Measurements from ENCODE around the gene SLC25A12. TPM values are rescaled to one million over a fixed set of nuclear protein-coding genes. Genes with fewer than 3 reads are reported as not detected.

The SLC25A12 gene
- 30.4 TPM for total RNA-seq (ENCODE audit: unreplicated experiment)
- long read RNA-seq, partial matches to known transcripts: 1 of 4 reads
- long read RNA-seq, other reads (novel, unspliced or antisense): 0 of 4 reads

GRCh38 chr2:171893824-171894611 lies at the start of gene SLC25A12:
TSS of gene SLC25A12 (minus strand) at chr2:171894244. CDS start at chr2:171894214, 30 bp downstream.
- peaks cover 14% of the 10 kb centered on the region for H3K9me3 Mint-ChIP-seq (ENCODE audit: unreplicated experiment)
- H3K36me3 Mint-ChIP-seq (ENCODE audit: unreplicated experiment): no peaks in the 10 kb centered on the region
- TF ChIP-seq CTCF (IDR thresholded peaks at IDR 0.05; ENCODE audit: partially characterized antibody, unreplicated experiment): no peak
- H3K27me3 Mint-ChIP-seq (ENCODE audit: unreplicated experiment): peaks cover 7% of the 10 kb centered on the region
- DNase-seq: peak; percentile 81
- peak within 1 kb of the TSS; percentile 100 for H3K4me3 Mint-ChIP-seq (ENCODE audit: unreplicated experiment)
- H3K27ac Mint-ChIP-seq (ENCODE audit: unreplicated experiment): peak within 1 kb of the TSS; percentile 97
- peaks cover 10% of the 10 kb centered on the region for H3K4me1 Mint-ChIP-seq (ENCODE audit: low read depth, unreplicated experiment)

GRCh38 chr2:171941316-171941699 lies 47.3 kb upstream of the SLC25A12 start:
- Mint-ChIP-seq H3K9me3 (ENCODE audit: unreplicated experiment) (peaks cover 4% of the 10 kb centered on the region), H3K27ac (ENCODE audit: unreplicated experiment) (no peak overlapping the region), H3K4me3 (ENCODE audit: unreplicated experiment) (no peak overlapping the region), H3K4me1 (ENCODE audit: low read depth, unreplicated experiment) (no peaks in the 10 kb centered on the region), H3K36me3 (ENCODE audit: unreplicated experiment) (peaks cover 9% of the 10 kb centered on the region), H3K27me3 (ENCODE audit: unreplicated experiment) (no peaks in the 10 kb centered on the region)
- no peak for TF ChIP-seq CTCF (IDR thresholded peaks at IDR 0.05; ENCODE audit: partially characterized antibody, unreplicated experiment)
- no peak for DNase-seq

- peaks cover 4% of the 10 kb centered on the region for H3K9me3 Mint-ChIP-seq (ENCODE audit: unreplicated experiment)
- TF ChIP-seq CTCF (IDR thresholded peaks at IDR 0.05; ENCODE audit: partially characterized antibody, unreplicated experiment): no peak
- no peak overlapping the region for H3K27ac Mint-ChIP-seq (ENCODE audit: unreplicated experiment)
- no peak overlapping the region for H3K4me3 Mint-ChIP-seq (ENCODE audit: unreplicated experiment)
- H3K4me1 Mint-ChIP-seq (ENCODE audit: low read depth, unreplicated experiment): no peaks in the 10 kb centered on the region
- H3K36me3 Mint-ChIP-seq (ENCODE audit: unreplicated experiment): peaks cover 9% of the 10 kb centered on the region
- no peak for DNase-seq
- no peaks in the 10 kb centered on the region for H3K27me3 Mint-ChIP-seq (ENCODE audit: unreplicated experiment)
Measured at GRCh38 chr2:171939743-171940071, 45.7 kb upstream of the SLC25A12 start.

GRCh38 chr2:171939058-171939742 lies 45.2 kb upstream of the SLC25A12 start:
- no peak for TF ChIP-seq CTCF (IDR thresholded peaks at IDR 0.05; ENCODE audit: partially characterized antibody, unreplicated experiment)
- H3K4me3 Mint-ChIP-seq (ENCODE audit: unreplicated experiment): no peak overlapping the region
- H3K27ac Mint-ChIP-seq (ENCODE audit: unreplicated experiment): no peak overlapping the region
- peaks cover 4% of the 10 kb centered on the region for H3K9me3 Mint-ChIP-seq (ENCODE audit: unreplicated experiment)
- H3K27me3 Mint-ChIP-seq (ENCODE audit: unreplicated experiment): no peaks in the 10 kb centered on the region
- DNase-seq: no peak
- peaks cover 9% of the 10 kb centered on the region for H3K36me3 Mint-ChIP-seq (ENCODE audit: unreplicated experiment)
- no peaks in the 10 kb centered on the region for H3K4me1 Mint-ChIP-seq (ENCODE audit: low read depth, unreplicated experiment)

GRCh38 chr2:171930385-171930784 lies 36.3 kb upstream of the SLC25A12 start:
- Mint-ChIP-seq H3K36me3 (ENCODE audit: unreplicated experiment) (no peaks in the 10 kb centered on the region), H3K4me1 (ENCODE audit: low read depth, unreplicated experiment) (no peaks in the 10 kb centered on the region), H3K27ac (ENCODE audit: unreplicated experiment) (no peak overlapping the region), H3K9me3 (ENCODE audit: unreplicated experiment) (no peaks in the 10 kb centered on the region), H3K27me3 (ENCODE audit: unreplicated experiment) (no peaks in the 10 kb centered on the region), H3K4me3 (ENCODE audit: unreplicated experiment) (no peak overlapping the region)
- no peak for DNase-seq
- TF ChIP-seq CTCF (IDR thresholded peaks at IDR 0.05; ENCODE audit: partially characterized antibody, unreplicated experiment): no peak

Measured in glutamatergic neuron (in vitro differentiated cells).